HepG2 (cell line): ENCODE data around the gene AHSA1.

Experiments
- GFI1 ChIP-seq: sonication (generic); formaldehyde crosslinking; IDR thresholded peaks from 2 replicates; pipeline ENCODE4 v1.5.0; 2020; ENCODE audit warnings: missing genetic modification reagents, mild to moderate bottlenecking, borderline replicate concordance
- RNF2 ChIP-seq: fragments of 450-650 bp; conservative IDR thresholded peaks from 2 replicates; pipeline ENCODE4 v1.6.1; 2016; ENCODE audit warnings: low read depth
- SP1 ChIP-seq, 2 experiments: fragments of 450-650 bp in 1 of 2; sonication (generic) in 1 of 2; formaldehyde crosslinking in 1 of 2; IDR thresholded peaks; 2 replicates each; pipeline versions ENCODE4 v1.4.0 to v1.6.1; 2016 to 2020; ENCODE audit warnings: missing genetic modification reagents in 1 of 2
- TCF7 ChIP-seq: sonication (generic); IDR thresholded peaks from 2 replicates; pipeline ENCODE4 v1.6.1; 2016; ENCODE audit warnings: antibody characterized with exemption, low read depth
- TF ChIP-seq, protein P1 (sequence below): sonication (generic); formaldehyde crosslinking; IDR thresholded peaks from 2 replicates; pipeline ENCODE4 v1.4.0; 2020; ENCODE audit warnings: missing genetic modification reagents
- TF ChIP-seq, protein P2 (sequence below): sonication (generic); formaldehyde crosslinking; IDR thresholded peaks from 2 replicates; pipeline ENCODE4 v1.4.0; 2020; ENCODE audit warnings: low read depth, missing genetic modification reagents

DNA sequence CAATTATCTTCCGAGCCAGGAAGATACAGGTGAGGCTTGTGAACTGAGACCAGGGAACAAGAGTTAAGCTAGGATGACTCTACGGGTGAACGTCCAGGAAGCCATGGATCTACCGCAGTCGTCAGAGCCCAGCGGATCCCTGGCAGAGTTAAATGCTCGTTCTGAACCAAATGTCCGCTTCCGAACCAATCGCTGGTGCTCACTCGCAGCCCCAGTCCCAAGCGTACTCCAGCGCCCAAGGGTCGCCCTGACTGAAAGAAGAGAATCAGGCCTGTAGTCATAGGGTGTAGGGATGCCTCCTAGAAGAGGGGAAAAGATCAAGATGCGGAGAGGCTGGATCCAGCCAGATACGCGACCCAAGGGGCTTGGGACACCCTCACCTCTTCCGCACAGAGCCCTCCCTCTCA is 775 bp upstream of the AHSA1 start:
- TF ChIP-seq RNF2 = no peak
- TF ChIP-seq, protein P1, sequence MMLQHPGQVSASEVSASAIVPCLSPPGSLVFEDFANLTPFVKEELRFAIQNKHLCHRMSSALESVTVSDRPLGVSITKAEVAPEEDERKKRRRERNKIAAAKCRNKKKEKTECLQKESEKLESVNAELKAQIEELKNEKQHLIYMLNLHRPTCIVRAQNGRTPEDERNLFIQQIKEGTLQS (CRISPR knock-in tag) = no peak
- TF ChIP-seq, protein P2, sequence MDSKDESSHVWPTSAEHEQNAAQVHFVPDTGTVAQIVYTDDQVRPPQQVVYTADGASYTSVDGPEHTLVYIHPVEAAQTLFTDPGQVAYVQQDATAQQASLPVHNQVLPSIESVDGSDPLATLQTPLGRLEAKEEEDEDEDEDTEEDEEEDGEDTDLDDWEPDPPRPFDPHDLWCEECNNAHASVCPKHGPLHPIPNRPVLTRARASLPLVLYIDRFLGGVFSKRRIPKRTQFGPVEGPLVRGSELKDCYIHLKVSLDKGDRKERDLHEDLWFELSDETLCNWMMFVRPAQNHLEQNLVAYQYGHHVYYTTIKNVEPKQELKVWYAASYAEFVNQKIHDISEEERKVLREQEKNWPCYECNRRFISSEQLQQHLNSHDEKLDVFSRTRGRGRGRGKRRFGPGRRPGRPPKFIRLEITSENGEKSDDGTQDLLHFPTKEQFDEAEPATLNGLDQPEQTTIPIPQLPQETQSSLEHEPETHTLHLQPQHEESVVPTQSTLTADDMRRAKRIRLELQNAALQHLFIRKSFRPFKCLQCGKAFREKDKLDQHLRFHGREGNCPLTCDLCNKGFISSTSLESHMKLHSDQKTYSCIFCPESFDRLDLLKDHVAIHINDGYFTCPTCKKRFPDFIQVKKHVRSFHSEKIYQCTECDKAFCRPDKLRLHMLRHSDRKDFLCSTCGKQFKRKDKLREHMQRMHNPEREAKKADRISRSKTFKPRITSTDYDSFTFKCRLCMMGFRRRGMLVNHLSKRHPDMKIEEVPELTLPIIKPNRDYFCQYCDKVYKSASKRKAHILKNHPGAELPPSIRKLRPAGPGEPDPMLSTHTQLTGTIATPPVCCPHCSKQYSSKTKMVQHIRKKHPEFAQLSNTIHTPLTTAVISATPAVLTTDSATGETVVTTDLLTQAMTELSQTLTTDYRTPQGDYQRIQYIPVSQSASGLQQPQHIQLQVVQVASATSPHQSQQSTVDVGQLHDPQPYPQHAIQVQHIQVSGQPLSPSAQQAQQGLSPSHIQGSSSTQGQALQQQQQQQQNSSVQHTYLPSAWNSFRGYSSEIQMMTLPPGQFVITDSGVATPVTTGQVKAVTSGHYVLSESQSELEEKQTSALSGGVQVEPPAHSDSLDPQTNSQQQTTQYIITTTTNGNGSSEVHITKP = no peak
- TF ChIP-seq GFI1 (CRISPR knock-in tag) = no peak
- no peak for TF ChIP-seq TCF7
- no peak for TF ChIP-seq SP1 (IDR thresholded peaks at IDR 0.05)
- no peak for TF ChIP-seq SP1 (CRISPR knock-in tag; IDR thresholded peaks at IDR 0.05)
